GM18499 (cell line): ENCODE data around the gene DRC3.

Experiments used
- ATAC-seq: cut with Tn5 transposase; IDR thresholded peaks from one replicate; pipeline ENCODE4 v1.9.1; 2021; ENCODE audit warnings: moderate number of reproducible peaks; ENCODE audit not compliant: insufficient read depth, unreplicated experiment

DRC3 gene

GRCh38 chr17:17963694-17964436, 8.8 kb upstream of the DRC3 start:
- no peak for ATAC-seq

- ATAC-seq: no peak
Observed at GRCh38 chr17:17964710-17965109, 8.0 kb upstream of the DRC3 start.

GRCh38 chr17:17965152-17965721, 7.4 kb upstream of the DRC3 start:
- ATAC-seq: no peak

- ATAC-seq: no peak
Observed at GRCh38 chr17:17966399-17966798, 6.3 kb upstream of the DRC3 start.

GRCh38 chr17:17970699-17971430, 1.8 kb upstream of the DRC3 start:
- no peak for ATAC-seq

- no peak for ATAC-seq
Observed at GRCh38 chr17:17971431-17972125, 1.1 kb upstream of the DRC3 start.

- ATAC-seq: no peak
Observed at GRCh38 chr17:17972952-17973254, 241 bp downstream of the DRC3 start.

GRCh38 chr17:17975436-17975835, 2.8 kb downstream of the DRC3 start:
- no peak for ATAC-seq

- no peak for ATAC-seq
Observed at GRCh38 chr17:17976931-17977570, 4.4 kb downstream of the DRC3 start.

GRCh38 chr17:17978481-17979424, 6.1 kb downstream of the DRC3 start:
- ATAC-seq: no peak

GRCh38 chr17:17979778-17980177, 7.1 kb downstream of the DRC3 start:
- ATAC-seq: no peak

GRCh38 chr17:17981330-17981729, 8.7 kb downstream of the DRC3 start:
- no peak for ATAC-seq

GRCh38 chr17:17982801-17983200, 10.1 kb downstream of the DRC3 start:
- ATAC-seq: no peak

GRCh38 chr17:17983376-17983775, 10.7 kb downstream of the DRC3 start:
- no peak for ATAC-seq

GRCh38 chr17:17983776-17984175, 11.1 kb downstream of the DRC3 start:
- no peak for ATAC-seq

GRCh38 chr17:17985153-17985552, 12.5 kb downstream of the DRC3 start:
- no peak for ATAC-seq

- no peak for ATAC-seq
Observed at GRCh38 chr17:17985555-17985954, 12.9 kb downstream of the DRC3 start.

GRCh38 chr17:17987187-17987896, 14.7 kb downstream of the DRC3 start:
- ATAC-seq: no peak

- ATAC-seq: no peak
Observed at GRCh38 chr17:17987901-17988300, 15.2 kb downstream of the DRC3 start.
